Osteoblast (primary cell): ENCODE data around the gene MNAT1. TPM values are rescaled to one million over a fixed set of nuclear protein-coding genes. Genes with fewer than 3 reads are reported as not detected.

Source experiments
- DNase-seq: peaks from one replicate; pipeline ENCODE4 v3.0.0; 2011; ENCODE audit warnings: low spot score, mixed read lengths; ENCODE audit not compliant: insufficient read length; ENCODE audit errors: missing footprints
- H2AFZ ChIP-seq: 2 replicates; pipeline ENCODE4 v1.6.0; 2011; ENCODE audit warnings: mild to moderate bottlenecking, low read length
- H3K27ac ChIP-seq: 2 replicates; pipeline ENCODE4 v1.5.1; 2011; ENCODE audit warnings: mild to moderate bottlenecking, low read depth, low read length, moderate library complexity
- H3K27me3 ChIP-seq: 2 replicates; pipeline ENCODE4 v1.6.0; 2012; ENCODE audit warnings: mild to moderate bottlenecking, control low read depth, inconsistent platforms, low read length, moderate library complexity; ENCODE audit not compliant: insufficient read depth
- H3K36me3 ChIP-seq: 2 replicates; pipeline ENCODE4 v1.5.1; 2011; ENCODE audit warnings: mild to moderate bottlenecking, low read length, control low read depth, moderate library complexity; ENCODE audit not compliant: insufficient read depth
- H3K4me1 ChIP-seq: 2 replicates; pipeline ENCODE4 v1.5.1; 2011; ENCODE audit warnings: mild to moderate bottlenecking, low read length, control low read depth, moderate library complexity; ENCODE audit not compliant: insufficient read depth
- H3K4me2 ChIP-seq: 2 replicates; pipeline ENCODE4 v1.6.0; 2011; ENCODE audit warnings: mild to moderate bottlenecking, low read length; ENCODE audit not compliant: insufficient read depth
- H3K4me3 ChIP-seq: fragments of 200-600 bp; sonication (generic); 3 replicates; pipeline ENCODE4 v1.5.1; 2012; ENCODE audit warnings: mild to moderate bottlenecking, low read length, inconsistent platforms; ENCODE audit not compliant: insufficient read depth
- H3K79me2 ChIP-seq: 2 replicates; pipeline ENCODE4 v1.6.0; 2012; ENCODE audit warnings: mild to moderate bottlenecking, low read length, control low read depth, inconsistent platforms; ENCODE audit not compliant: insufficient read depth
- H3K9me3 ChIP-seq: 2 replicates; pipeline ENCODE4 v1.5.1; 2011; ENCODE audit warnings: low read depth, low read length, control low read depth
- H4K20me1 ChIP-seq: 2 replicates; pipeline ENCODE4 v1.6.0; 2012; ENCODE audit warnings: mild to moderate bottlenecking, low read length, control low read depth; ENCODE audit not compliant: insufficient read depth
- CTCF ChIP-seq: IDR thresholded peaks from 2 replicates; pipeline ENCODE4 v1.5.1; 2011; ENCODE audit warnings: mild to moderate bottlenecking, low read depth, low read length, moderate library complexity; ENCODE audit errors: extremely low read depth
- total RNA-seq: library from RNA; depleted of rRNA; stranded (reverse); fragments of >200 nt; gene quantifications from 2 replicates; pipeline ENCODE4 v1.2.3, GENCODE V29; 2012

MNAT1 gene
- total RNA-seq, 1 donor: 51.4 TPM

- H4K20me1 ChIP-seq: peaks cover 6% of the 10 kb centered on the region
- H3K9me3 ChIP-seq: no peaks in the 10 kb centered on the region
- H3K27ac ChIP-seq: no peak overlapping the region
- H3K36me3 ChIP-seq: no peaks in the 10 kb centered on the region
- DNase-seq: no peak
- H3K4me1 ChIP-seq: peaks cover 6% of the 10 kb centered on the region
- H3K4me2 ChIP-seq: no peak overlapping the region
- H3K79me2 ChIP-seq: no peaks in the 10 kb centered on the region
- H3K27me3 ChIP-seq: no peaks in the 10 kb centered on the region
- H2AFZ ChIP-seq: no peak overlapping the region
- no peak overlapping the region for H3K4me3 ChIP-seq
- no peak for TF ChIP-seq CTCF
These were observed 169.8 kb downstream of the MNAT1 start for GRCh38 chr14:60904381-60904780.

- no peaks in the 10 kb centered on the region for H3K27me3 ChIP-seq
- no peaks in the 10 kb centered on the region for H3K36me3 ChIP-seq
- TF ChIP-seq CTCF: no peak
- H3K4me3 ChIP-seq: no peak overlapping the region
- H3K4me1 ChIP-seq: peaks cover 6% of the 10 kb centered on the region
- peak; percentile 10 for DNase-seq
- H3K4me2 ChIP-seq: no peak overlapping the region
- H4K20me1 ChIP-seq: peaks cover 6% of the 10 kb centered on the region
- no peak overlapping the region for H3K27ac ChIP-seq
- H3K9me3 ChIP-seq: no peaks in the 10 kb centered on the region
- H3K79me2 ChIP-seq: no peaks in the 10 kb centered on the region
- H2AFZ ChIP-seq: no peak overlapping the region
These were observed 171.4 kb downstream of the MNAT1 start for GRCh38 chr14:60905923-60906322.

- no peaks in the 10 kb centered on the region for H3K79me2 ChIP-seq
- no peaks in the 10 kb centered on the region for H4K20me1 ChIP-seq
- H3K9me3 ChIP-seq: no peaks in the 10 kb centered on the region
- no peaks in the 10 kb centered on the region for H3K36me3 ChIP-seq
- no peak overlapping the region for H3K4me2 ChIP-seq
- no peak for TF ChIP-seq CTCF
- no peak overlapping the region for H2AFZ ChIP-seq
- H3K27ac ChIP-seq: no peak overlapping the region
- H3K4me1 ChIP-seq: no peaks in the 10 kb centered on the region
- no peak overlapping the region for H3K4me3 ChIP-seq
- H3K27me3 ChIP-seq: no peaks in the 10 kb centered on the region
- DNase-seq: peak; percentile 11
These were observed 181.2 kb downstream of the MNAT1 start for GRCh38 chr14:60915781-60916180.

GRCh38 chr14:60922050-60922449 is 187.5 kb downstream of the MNAT1 start:
- Histone ChIP-seq H3K79me2 (no peaks in the 10 kb centered on the region), H3K4me3 (no peak overlapping the region), H3K27ac (no peak overlapping the region), H3K4me2 (no peak overlapping the region), H3K4me1 (no peaks in the 10 kb centered on the region), H3K36me3 (no peaks in the 10 kb centered on the region), H4K20me1 (no peaks in the 10 kb centered on the region), H3K9me3 (no peaks in the 10 kb centered on the region), H2AFZ (no peak overlapping the region), H3K27me3 (no peaks in the 10 kb centered on the region)
- TF ChIP-seq CTCF: no peak
- DNase-seq: no peak
